GM23338 (cell line): Measurements from ENCODE around the gene IRX2. TPM values are rescaled to one million over a fixed set of nuclear protein-coding genes. Genes with fewer than 3 reads are reported as not detected.

Source experiments
- ATAC-seq: fragments of 200-7000 bp; cut with Tn5 transposase; 3 replicates; pipeline ENCODE4 v1.9.1; 2020
- DNase-seq: peaks from one replicate; pipeline ENCODE4 v3.0.0-alpha.2; 2015; ENCODE audit warnings: low spot score
- H2AFZ ChIP-seq: fragments of 200-600 bp; sonication (generic); 2 replicates; pipeline ENCODE4 v1.8.0; 2016; ENCODE audit warnings: antibody characterized with exemption, mild to moderate bottlenecking, moderate library complexity
- H3F3A ChIP-seq: fragments of 200-600 bp; sonication (generic); replicated peaks from 2 replicates; pipeline ENCODE4 v1.8.0; 2017; ENCODE audit warnings: antibody characterized with exemption, mixed run types, low read depth
- H3K27ac ChIP-seq: fragments of 200-600 bp; sonication (generic); 2 replicates; pipeline ENCODE4 v1.6.1; 2016; ENCODE audit warnings: low read depth
- H3K27me3 ChIP-seq: fragments of 200-600 bp; sonication (generic); 2 replicates; pipeline ENCODE4 v1.8.0; 2016; ENCODE audit warnings: mild to moderate bottlenecking, mixed run types, moderate library complexity; ENCODE audit not compliant: insufficient read depth
- H3K36me3 ChIP-seq: fragments of 200-600 bp; sonication (generic); 2 replicates; pipeline ENCODE4 v1.8.0; 2016; ENCODE audit warnings: mild to moderate bottlenecking; ENCODE audit not compliant: insufficient read depth
- H3K4me1 ChIP-seq: fragments of 200-600 bp; sonication (generic); 2 replicates; pipeline ENCODE4 v1.8.0; 2016; ENCODE audit warnings: mild to moderate bottlenecking, moderate library complexity; ENCODE audit not compliant: insufficient read depth
- H3K4me2 ChIP-seq: fragments of 200-600 bp; sonication (generic); 2 replicates; pipeline ENCODE4 v1.7.1; 2017; ENCODE audit warnings: mixed run types
- H3K4me3 ChIP-seq: fragments of 200-600 bp; sonication (generic); 2 replicates; pipeline ENCODE4 v1.6.1; 2016; ENCODE audit warnings: mixed run types
- H3K79me2 ChIP-seq: fragments of 200-600 bp; sonication (generic); replicated peaks from 2 replicates; pipeline ENCODE4 v1.8.0; 2017; ENCODE audit warnings: mild to moderate bottlenecking; ENCODE audit not compliant: insufficient read depth
- H3K9me2 ChIP-seq: fragments of 200-600 bp; sonication (generic); 2 replicates; pipeline ENCODE4 v1.8.0; 2017; ENCODE audit not compliant: insufficient read depth
- H4K20me1 ChIP-seq: fragments of 200-600 bp; sonication (generic); replicated peaks from 2 replicates; pipeline ENCODE4 v1.8.0; 2017; ENCODE audit warnings: mild to moderate bottlenecking; ENCODE audit not compliant: insufficient read depth
- H3K27ac Mint-ChIP-seq: 2 replicates; pipeline ENCODE4 v1.8.0; 2020; ENCODE audit warnings: inconsistent platforms, mild to moderate bottlenecking, moderate library complexity, mixed read lengths
- H3K27me3 Mint-ChIP-seq: 3 replicates; pipeline ENCODE4 v1.8.0; 2022; ENCODE audit warnings: low read depth, mild to moderate bottlenecking, moderate library complexity, mixed read lengths, inconsistent platforms; ENCODE audit not compliant: insufficient read depth, poor library complexity
- H3K36me3 Mint-ChIP-seq: 3 replicates; pipeline ENCODE4 v1.8.0; 2021; ENCODE audit warnings: low read depth, mild to moderate bottlenecking, inconsistent platforms, moderate library complexity, mixed read lengths
- H3K4me1 Mint-ChIP-seq: 3 replicates; pipeline ENCODE4 v1.8.0; 2020; ENCODE audit warnings: mild to moderate bottlenecking, inconsistent platforms, mixed read lengths
- H3K4me3 Mint-ChIP-seq: 3 replicates; pipeline ENCODE4 v1.8.0; 2021; ENCODE audit warnings: moderate library complexity, mild to moderate bottlenecking, inconsistent platforms, mixed read lengths
- H3K9me3 Mint-ChIP-seq: 3 replicates; pipeline ENCODE4 v1.8.0; 2020; ENCODE audit warnings: moderate library complexity, mild to moderate bottlenecking, inconsistent platforms, mixed read lengths
- EZH2phosphoT487 ChIP-seq: fragments of 200-600 bp; sonication (generic); IDR thresholded peaks from one replicate; pipeline ENCODE4 v1.8.1; 2018; ENCODE audit warnings: antibody characterized with exemption; ENCODE audit not compliant: unreplicated experiment
- JUNB ChIP-seq: IDR thresholded peaks from one replicate; pipeline ENCODE4 v1.6.1; 2016; ENCODE audit warnings: antibody characterized with exemption; ENCODE audit not compliant: unreplicated experiment
- NANOG ChIP-seq: IDR thresholded peaks from 2 replicates; pipeline ENCODE4 v1.6.1; 2016; ENCODE audit warnings: antibody characterized with exemption, borderline replicate concordance
- POLR2AphosphoS5 ChIP-seq: IDR thresholded peaks from 2 replicates; pipeline ENCODE4 v1.6.1; 2016; ENCODE audit warnings: antibody characterized with exemption, low read depth
- ZNF331 ChIP-seq: fragments of 250-450 bp; sonication (Bioruptor Pico); IDR thresholded peaks from 2 replicates; pipeline ENCODE4 v1.5.0; 2020; ENCODE audit warnings: low read depth, mild to moderate bottlenecking, moderate library complexity
- polyA plus RNA-seq: library from polyadenylated mRNA; unstranded; fragments of >200 nt; fragmentation: Nextera tagmentation; extraction: Ambion mirVana; gene quantifications from 2 replicates; pipeline ENCODE4 v1.2.1, GENCODE V29; 2016
- total RNA-seq: library from RNA; depleted of rRNA; stranded (reverse); fragments of >200 nt; shearing (Covaris generic); gene quantifications from 2 replicates; pipeline ENCODE4 v1.2.3, GENCODE V29; 2014
- TF ChIP-seq, protein P1 (sequence below): IDR thresholded peaks from one replicate; pipeline ENCODE4 v1.6.1; 2018; ENCODE audit warnings: antibody characterized with exemption; ENCODE audit not compliant: unreplicated experiment
- TF ChIP-seq, protein P2 (sequence below): IDR thresholded peaks from 2 replicates; pipeline ENCODE4 v1.6.1; 2016; ENCODE audit warnings: antibody characterized with exemption
- TF ChIP-seq, protein P3 (sequence below): fragments of 250-450 bp; sonication (Bioruptor Pico); IDR thresholded peaks from 2 replicates; pipeline ENCODE4 v1.5.0; 2020; ENCODE audit warnings: mild to moderate bottlenecking, moderate library complexity

IRX2 gene
- total and polyA plus RNA-seq, 2 experiments from 2014 or later = 13.6 to 25.3 TPM

DNA sequence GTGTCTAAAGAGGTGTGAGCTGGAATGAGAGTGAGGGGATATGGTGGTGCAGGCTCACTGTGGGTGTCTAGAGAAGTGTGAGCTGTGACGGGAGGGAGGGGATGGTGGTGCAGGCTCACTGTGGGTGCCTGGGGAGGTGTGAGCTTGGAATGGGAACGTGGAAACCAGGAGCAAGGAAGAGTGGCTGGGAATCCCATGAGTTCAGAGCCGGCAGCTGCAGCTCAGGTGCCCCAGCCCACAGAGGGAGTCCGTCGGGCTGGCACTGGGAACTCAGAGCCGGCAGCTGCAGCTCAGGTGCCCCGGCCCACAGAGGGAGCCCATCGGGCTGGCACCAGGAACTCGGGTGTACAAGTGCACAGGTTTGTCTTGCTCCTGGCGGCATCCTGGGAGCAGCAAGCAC lies 45.6 kb downstream of the IRX2 start:
- H3F3A ChIP-seq = no peaks in the 10 kb centered on the region
- TF ChIP-seq POLR2AphosphoS5 = no peak
- no peaks in the 10 kb centered on the region for H3K9me3 Mint-ChIP-seq
- ATAC-seq (no peak), DNase-seq (no peak)
- no peak overlapping the region for H3K4me2 ChIP-seq
- H3K4me1 ChIP-seq = no peaks in the 10 kb centered on the region; the same call in 1 of the 2 replicates
- H3K36me3 ChIP-seq = no peaks in the 10 kb centered on the region
- H3K27me3 ChIP-seq = no peaks in the 10 kb centered on the region
- no peaks in the 10 kb centered on the region for H3K79me2 ChIP-seq
- no peak overlapping the region for H3K27ac Mint-ChIP-seq
- no peak overlapping the region for H3K4me3 ChIP-seq
- no peaks in the 10 kb centered on the region for H3K9me2 ChIP-seq
- H3K4me1 Mint-ChIP-seq = peaks cover 6% of the 10 kb centered on the region
- H3K4me3 Mint-ChIP-seq = no peak overlapping the region
- H4K20me1 ChIP-seq = no peaks in the 10 kb centered on the region
- no peaks in the 10 kb centered on the region for H3K36me3 Mint-ChIP-seq
- H2AFZ ChIP-seq = no peak overlapping the region
- H3K27me3 Mint-ChIP-seq = peaks cover 11% of the 10 kb centered on the region
- H3K27ac ChIP-seq = no peak overlapping the region

DNA sequence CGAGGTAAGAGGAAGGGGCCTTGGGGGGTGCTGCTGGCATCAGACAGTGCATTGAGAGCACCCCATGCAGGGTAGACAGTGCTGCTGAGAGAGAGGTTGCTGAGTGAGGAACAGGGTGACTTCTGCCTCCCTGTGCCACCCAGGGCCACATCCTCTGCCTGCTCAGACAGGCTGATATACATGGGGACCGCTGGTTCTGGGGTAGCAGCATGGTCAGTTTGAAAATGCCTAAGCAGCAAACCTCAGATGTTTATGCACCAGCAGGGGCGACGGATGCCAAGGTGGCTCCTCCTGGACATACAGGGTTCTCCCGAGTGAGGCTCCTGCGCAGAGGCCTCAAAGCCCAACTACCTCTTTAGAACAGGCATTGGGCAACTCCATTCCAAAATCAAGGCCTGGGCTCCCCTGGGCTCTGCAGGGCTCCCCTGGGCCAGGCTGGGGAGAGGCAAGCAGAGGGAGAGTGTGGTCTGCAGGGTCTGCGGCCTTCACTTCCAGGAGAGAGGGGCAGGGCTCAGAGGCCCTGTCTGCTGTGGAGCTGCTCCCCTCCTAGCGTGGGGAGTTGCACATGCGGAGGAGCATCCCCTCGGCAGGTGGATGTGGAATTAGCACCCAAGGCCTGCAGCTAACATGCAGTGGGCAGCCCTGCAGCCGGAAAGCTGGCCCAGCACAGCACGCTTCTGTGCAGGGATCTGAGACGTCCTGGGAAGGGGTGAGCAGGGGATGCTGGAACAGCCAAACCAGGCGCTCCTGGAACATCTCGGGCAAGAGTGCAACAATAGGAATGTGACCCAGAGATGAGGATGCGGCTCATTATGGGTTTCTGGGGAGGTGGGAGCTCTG lies 46.5 kb downstream of the IRX2 start:
- TF ChIP-seq, protein P1, sequence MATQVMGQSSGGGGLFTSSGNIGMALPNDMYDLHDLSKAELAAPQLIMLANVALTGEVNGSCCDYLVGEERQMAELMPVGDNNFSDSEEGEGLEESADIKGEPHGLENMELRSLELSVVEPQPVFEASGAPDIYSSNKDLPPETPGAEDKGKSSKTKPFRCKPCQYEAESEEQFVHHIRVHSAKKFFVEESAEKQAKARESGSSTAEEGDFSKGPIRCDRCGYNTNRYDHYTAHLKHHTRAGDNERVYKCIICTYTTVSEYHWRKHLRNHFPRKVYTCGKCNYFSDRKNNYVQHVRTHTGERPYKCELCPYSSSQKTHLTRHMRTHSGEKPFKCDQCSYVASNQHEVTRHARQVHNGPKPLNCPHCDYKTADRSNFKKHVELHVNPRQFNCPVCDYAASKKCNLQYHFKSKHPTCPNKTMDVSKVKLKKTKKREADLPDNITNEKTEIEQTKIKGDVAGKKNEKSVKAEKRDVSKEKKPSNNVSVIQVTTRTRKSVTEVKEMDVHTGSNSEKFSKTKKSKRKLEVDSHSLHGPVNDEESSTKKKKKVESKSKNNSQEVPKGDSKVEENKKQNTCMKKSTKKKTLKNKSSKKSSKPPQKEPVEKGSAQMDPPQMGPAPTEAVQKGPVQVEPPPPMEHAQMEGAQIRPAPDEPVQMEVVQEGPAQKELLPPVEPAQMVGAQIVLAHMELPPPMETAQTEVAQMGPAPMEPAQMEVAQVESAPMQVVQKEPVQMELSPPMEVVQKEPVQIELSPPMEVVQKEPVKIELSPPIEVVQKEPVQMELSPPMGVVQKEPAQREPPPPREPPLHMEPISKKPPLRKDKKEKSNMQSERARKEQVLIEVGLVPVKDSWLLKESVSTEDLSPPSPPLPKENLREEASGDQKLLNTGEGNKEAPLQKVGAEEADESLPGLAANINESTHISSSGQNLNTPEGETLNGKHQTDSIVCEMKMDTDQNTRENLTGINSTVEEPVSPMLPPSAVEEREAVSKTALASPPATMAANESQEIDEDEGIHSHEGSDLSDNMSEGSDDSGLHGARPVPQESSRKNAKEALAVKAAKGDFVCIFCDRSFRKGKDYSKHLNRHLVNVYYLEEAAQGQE = no peak
- TF ChIP-seq, protein P2, sequence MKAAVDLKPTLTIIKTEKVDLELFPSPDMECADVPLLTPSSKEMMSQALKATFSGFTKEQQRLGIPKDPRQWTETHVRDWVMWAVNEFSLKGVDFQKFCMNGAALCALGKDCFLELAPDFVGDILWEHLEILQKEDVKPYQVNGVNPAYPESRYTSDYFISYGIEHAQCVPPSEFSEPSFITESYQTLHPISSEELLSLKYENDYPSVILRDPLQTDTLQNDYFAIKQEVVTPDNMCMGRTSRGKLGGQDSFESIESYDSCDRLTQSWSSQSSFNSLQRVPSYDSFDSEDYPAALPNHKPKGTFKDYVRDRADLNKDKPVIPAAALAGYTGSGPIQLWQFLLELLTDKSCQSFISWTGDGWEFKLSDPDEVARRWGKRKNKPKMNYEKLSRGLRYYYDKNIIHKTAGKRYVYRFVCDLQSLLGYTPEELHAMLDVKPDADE = no peak
- TF ChIP-seq ZNF331 (CRISPR knock-in tag) (no peak), NANOG (no peak), JUNB (no peak), EZH2phosphoT487 (no peak)
- TF ChIP-seq, protein P3, sequence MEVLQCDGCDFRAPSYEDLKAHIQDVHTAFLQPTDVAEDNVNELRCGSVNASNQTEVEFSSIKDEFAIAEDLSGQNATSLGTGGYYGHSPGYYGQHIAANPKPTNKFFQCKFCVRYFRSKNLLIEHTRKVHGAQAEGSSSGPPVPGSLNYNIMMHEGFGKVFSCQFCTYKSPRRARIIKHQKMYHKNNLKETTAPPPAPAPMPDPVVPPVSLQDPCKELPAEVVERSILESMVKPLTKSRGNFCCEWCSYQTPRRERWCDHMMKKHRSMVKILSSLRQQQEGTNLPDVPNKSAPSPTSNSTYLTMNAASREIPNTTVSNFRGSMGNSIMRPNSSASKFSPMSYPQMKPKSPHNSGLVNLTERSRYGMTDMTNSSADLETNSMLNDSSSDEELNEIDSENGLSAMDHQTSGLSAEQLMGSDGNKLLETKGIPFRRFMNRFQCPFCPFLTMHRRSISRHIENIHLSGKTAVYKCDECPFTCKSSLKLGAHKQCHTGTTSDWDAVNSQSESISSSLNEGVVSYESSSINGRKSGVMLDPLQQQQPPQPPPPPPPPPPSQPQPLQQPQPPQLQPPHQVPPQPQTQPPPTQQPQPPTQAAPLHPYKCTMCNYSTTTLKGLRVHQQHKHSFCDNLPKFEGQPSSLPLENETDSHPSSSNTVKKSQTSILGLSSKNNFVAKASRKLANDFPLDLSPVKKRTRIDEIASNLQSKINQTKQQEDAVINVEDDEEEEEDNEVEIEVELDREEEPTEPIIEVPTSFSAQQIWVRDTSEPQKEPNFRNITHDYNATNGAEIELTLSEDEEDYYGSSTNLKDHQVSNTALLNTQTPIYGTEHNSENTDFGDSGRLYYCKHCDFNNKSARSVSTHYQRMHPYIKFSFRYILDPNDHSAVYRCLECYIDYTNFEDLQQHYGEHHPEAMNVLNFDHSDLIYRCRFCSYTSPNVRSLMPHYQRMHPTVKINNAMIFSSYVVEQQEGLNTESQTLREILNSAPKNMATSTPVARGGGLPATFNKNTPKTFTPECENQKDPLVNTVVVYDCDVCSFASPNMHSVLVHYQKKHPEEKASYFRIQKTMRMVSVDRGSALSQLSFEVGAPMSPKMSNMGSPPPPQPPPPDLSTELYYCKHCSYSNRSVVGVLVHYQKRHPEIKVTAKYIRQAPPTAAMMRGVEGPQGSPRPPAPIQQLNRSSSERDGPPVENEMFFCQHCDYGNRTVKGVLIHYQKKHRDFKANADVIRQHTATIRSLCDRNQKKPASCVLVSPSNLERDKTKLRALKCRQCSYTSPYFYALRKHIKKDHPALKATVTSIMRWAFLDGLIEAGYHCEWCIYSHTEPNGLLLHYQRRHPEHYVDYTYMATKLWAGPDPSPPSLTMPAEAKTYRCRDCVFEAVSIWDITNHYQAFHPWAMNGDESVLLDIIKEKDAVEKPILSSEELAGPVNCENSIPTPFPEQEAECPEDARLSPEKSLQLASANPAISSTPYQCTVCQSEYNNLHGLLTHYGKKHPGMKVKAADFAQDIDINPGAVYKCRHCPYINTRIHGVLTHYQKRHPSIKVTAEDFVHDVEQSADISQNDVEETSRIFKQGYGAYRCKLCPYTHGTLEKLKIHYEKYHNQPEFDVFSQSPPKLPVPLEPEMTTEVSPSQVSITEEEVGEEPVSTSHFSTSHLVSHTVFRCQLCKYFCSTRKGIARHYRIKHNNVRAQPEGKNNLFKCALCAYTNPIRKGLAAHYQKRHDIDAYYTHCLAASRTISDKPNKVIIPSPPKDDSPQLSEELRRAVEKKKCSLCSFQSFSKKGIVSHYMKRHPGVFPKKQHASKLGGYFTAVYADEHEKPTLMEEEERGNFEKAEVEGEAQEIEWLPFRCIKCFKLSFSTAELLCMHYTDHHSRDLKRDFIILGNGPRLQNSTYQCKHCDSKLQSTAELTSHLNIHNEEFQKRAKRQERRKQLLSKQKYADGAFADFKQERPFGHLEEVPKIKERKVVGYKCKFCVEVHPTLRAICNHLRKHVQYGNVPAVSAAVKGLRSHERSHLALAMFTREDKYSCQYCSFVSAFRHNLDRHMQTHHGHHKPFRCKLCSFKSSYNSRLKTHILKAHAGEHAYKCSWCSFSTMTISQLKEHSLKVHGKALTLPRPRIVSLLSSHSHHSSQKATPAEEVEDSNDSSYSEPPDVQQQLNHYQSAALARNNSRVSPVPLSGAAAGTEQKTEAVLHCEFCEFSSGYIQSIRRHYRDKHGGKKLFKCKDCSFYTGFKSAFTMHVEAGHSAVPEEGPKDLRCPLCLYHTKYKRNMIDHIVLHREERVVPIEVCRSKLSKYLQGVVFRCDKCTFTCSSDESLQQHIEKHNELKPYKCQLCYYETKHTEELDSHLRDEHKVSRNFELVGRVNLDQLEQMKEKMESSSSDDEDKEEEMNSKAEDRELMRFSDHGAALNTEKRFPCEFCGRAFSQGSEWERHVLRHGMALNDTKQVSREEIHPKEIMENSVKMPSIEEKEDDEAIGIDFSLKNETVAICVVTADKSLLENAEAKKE (CRISPR knock-in tag) = no peak
- Mint-ChIP-seq H3K4me1 (peaks cover 5% of the 10 kb centered on the region), H3K4me3 (no peak overlapping the region), H3K27ac (no peak overlapping the region), H3K27me3 (peaks cover 11% of the 10 kb centered on the region), H3K36me3 (no peaks in the 10 kb centered on the region), H3K9me3 (no peaks in the 10 kb centered on the region)
- Histone ChIP-seq H3K27me3 (no peaks in the 10 kb centered on the region), H3K79me2 (no peaks in the 10 kb centered on the region), H3K27ac (no peak overlapping the region), H3K4me2 (no peak overlapping the region), H3K4me3 (no peak overlapping the region), H3F3A (no peaks in the 10 kb centered on the region), H3K4me1 (no peaks in the 10 kb centered on the region; the same call in 1 of the 2 replicates), H3K36me3 (no peaks in the 10 kb centered on the region), H2AFZ (no peak overlapping the region), H4K20me1 (no peaks in the 10 kb centered on the region), H3K9me2 (no peaks in the 10 kb centered on the region)
- ATAC-seq = no peak
- DNase-seq = no peak
